ENCODE data around the gene MRTO4. TPM values are rescaled to one million over a fixed set of nuclear protein-coding genes. Genes with fewer than 3 reads are reported as not detected.
"Not testable (repeated sequence)": the region's sequence is repeated elsewhere in the genome, so short reads cannot be mapped to it uniquely, and the experiment has no call there.

MRTO4 gene
- polyA plus RNA-seq, 5 donors, result 28.0 to 37.5 (median 29.9) TPM

GRCh38 chr1:19222573-19222972 is 29.0 kb upstream of the MRTO4 start:
- DNase-seq, result no peak

GRCh38 chr1:19222979-19223824 is 28.4 kb upstream of the MRTO4 start:
- DNase-seq, result no peak

- DNase-seq, result no peak
Measured at GRCh38 chr1:19229229-19229628, 22.4 kb upstream of the MRTO4 start.

GRCh38 chr1:19229828-19230325 is 21.7 kb upstream of the MRTO4 start:
- DNase-seq, result no peak

GRCh38 chr1:19231736-19232523 is 19.7 kb upstream of the MRTO4 start:
- DNase-seq, result not testable (repeated sequence)

GRCh38 chr1:19232524-19232846 is 19.1 kb upstream of the MRTO4 start:
- no peak for DNase-seq

GRCh38 chr1:19234224-19234623 is 17.4 kb upstream of the MRTO4 start:
- DNase-seq, result no peak

GRCh38 chr1:19239876-19240275 is 11.7 kb upstream of the MRTO4 start:
- DNase-seq, result no peak

GRCh38 chr1:19240673-19241538 is 10.7 kb upstream of the MRTO4 start:
- peak; percentile 35 to 51 for DNase-seq

- DNase-seq, result no peak
Measured at GRCh38 chr1:19250629-19251304, 838 bp upstream of the MRTO4 start.

GRCh38 chr1:19254416-19254815 is 2.8 kb downstream of the MRTO4 start:
- no peak for DNase-seq

- DNase-seq, result no peak
Measured at GRCh38 chr1:19255288-19255687, 3.7 kb downstream of the MRTO4 start.

GRCh38 chr1:19256301-19256700 is 4.7 kb downstream of the MRTO4 start:
- not testable (repeated sequence) for DNase-seq

GRCh38 chr1:19257178-19257914 is 5.7 kb downstream of the MRTO4 start:
- DNase-seq, result no peak

GRCh38 chr1:19258353-19258752 is 6.7 kb downstream of the MRTO4 start:
- DNase-seq, result no peak

GRCh38 chr1:19260211-19261138 is 8.9 kb downstream of the MRTO4 start:
- DNase-seq, result no peak

GRCh38 chr1:19262047-19262446 is 10.4 kb downstream of the MRTO4 start:
- no peak for DNase-seq

- DNase-seq, result no peak
Measured at GRCh38 chr1:19262744-19263143, 11.1 kb downstream of the MRTO4 start.

- no peak for DNase-seq
Measured at GRCh38 chr1:19268445-19268844, 16.8 kb downstream of the MRTO4 start.
